H1 (cell line): ENCODE measurements around the gene CDT1. TPM values are rescaled to one million over a fixed set of nuclear protein-coding genes. Genes with fewer than 3 reads are reported as not detected.

Experiments
- CTCF ChIA-PET: fragments of 300-600 bp; sonication (Branson Sonifier 250); formaldehyde crosslinking; loops from one replicate; lab custom pipeline; 2021; ENCODE audit not compliant: partially characterized antibody; lab: Charles Lee
- POLR2A ChIA-PET: fragments of 300-600 bp; sonication (Branson Sonifier 250); formaldehyde crosslinking; loops from one replicate; lab custom pipeline; 2021; ENCODE audit warnings: inconsistent platforms; ENCODE audit not compliant: partially characterized antibody; lab: Charles Lee
- DNase-seq, 2 experiments: peaks; one replicate each; pipeline versions ENCODE4 v3.0.0 to v3.0.0-alpha.2; 2010 to 2022; ENCODE audit warnings: low spot score in 2 of 2, low read depth in 1 of 2, mixed read lengths in 1 of 2
- FAIRE-seq: peaks from 2 replicates; lab custom pipeline; 2011; peaks lifted over from hg19 to GRCh38; lab: Jason Lieb, UNC
- H2AFZ ChIP-seq: 2 replicates; pipeline ENCODE4 v1.8.1; 2012; ENCODE audit warnings: low read length, inconsistent platforms
- H2AK5ac ChIP-seq: 2 replicates; pipeline ENCODE4 v1.6.1; 2013; ENCODE audit warnings: low read depth, low read length
- H2BK120ac ChIP-seq: replicated peaks from 2 replicates; pipeline ENCODE3; 2013; ENCODE audit warnings: low read depth, low read length, inconsistent platforms
- H2BK12ac ChIP-seq: 2 replicates; pipeline ENCODE4 v1.6.1; 2013; ENCODE audit warnings: low read depth, low read length
- H2BK15ac ChIP-seq: 2 replicates; pipeline ENCODE4 v1.6.1; 2013; ENCODE audit warnings: low read length
- H2BK20ac ChIP-seq: 2 replicates; pipeline ENCODE4 v1.6.1; 2013; ENCODE audit warnings: low read length
- H2BK5ac ChIP-seq: 2 replicates; pipeline ENCODE4 v1.6.1; 2013; ENCODE audit warnings: low read depth, low read length
- H3K14ac ChIP-seq: 2 replicates; pipeline ENCODE4 v1.6.1; 2013; ENCODE audit warnings: inconsistent platforms; ENCODE audit not compliant: insufficient read length
- H3K18ac ChIP-seq: 2 replicates; pipeline ENCODE4 v1.6.1; 2013; ENCODE audit warnings: low read length; ENCODE audit errors: extremely low read depth
- H3K23ac ChIP-seq: 2 replicates; pipeline ENCODE4 v1.6.1; 2013; ENCODE audit warnings: inconsistent platforms; ENCODE audit not compliant: insufficient read length
- H3K23me2 ChIP-seq: 2 replicates; pipeline ENCODE4 v1.6.1; 2013; ENCODE audit warnings: low read depth, low read length
- H3K27ac ChIP-seq: 2 replicates; pipeline ENCODE4 v1.6.1; 2011; ENCODE audit warnings: low read depth, low read length, inconsistent platforms
- H3K27me3 ChIP-seq, 4 experiments: replicated peaks in 1 of 4; 1 replicate in 1 of 4; 2 replicates in 3 of 4; pipeline versions ENCODE4 v1.6.1 to v1.8.1; 2011 to 2013; ENCODE audit warnings: low read length in 3 of 4, mild to moderate bottlenecking in 3 of 4, inconsistent platforms in 2 of 4, mixed read lengths in 2 of 4, moderate library complexity in 1 of 4; ENCODE audit not compliant: control insufficient read depth in 3 of 4, insufficient read depth in 3 of 4; ENCODE audit errors: extremely low read depth in 1 of 4
- H3K36me3 ChIP-seq, 4 experiments: 2 replicates each; pipeline versions ENCODE4 v1.6.1 to v1.8.1; 2011 to 2013; ENCODE audit warnings: mild to moderate bottlenecking in 4 of 4, low read length in 3 of 4, moderate library complexity in 2 of 4, control low read depth in 1 of 4, inconsistent platforms in 1 of 4; ENCODE audit not compliant: insufficient read depth in 4 of 4, control insufficient read depth in 2 of 4
- H3K4ac ChIP-seq: replicated peaks from 2 replicates; pipeline ENCODE3; 2013; ENCODE audit warnings: low read length, low read depth, mixed read lengths, inconsistent platforms; ENCODE audit not compliant: insufficient read length
- H3K4me1 ChIP-seq, 4 experiments: replicated peaks in 1 of 4; 1 replicate in 1 of 4; 2 replicates in 3 of 4; pipeline versions ENCODE4 v1.6.1 to v1.8.1; 2011 to 2013; ENCODE audit warnings: low read length in 3 of 4, inconsistent platforms in 2 of 4, mixed read lengths in 1 of 4; ENCODE audit not compliant: insufficient read depth in 4 of 4, control insufficient read depth in 3 of 4
- H3K4me2 ChIP-seq, 2 experiments: 2 replicates each; pipeline versions ENCODE4 v1.6.1 to v1.8.1; 2011 to 2013; ENCODE audit warnings: low read depth in 2 of 2, low read length in 2 of 2, control low read depth in 1 of 2, inconsistent platforms in 1 of 2, mild to moderate bottlenecking in 1 of 2; ENCODE audit not compliant: insufficient read depth in 1 of 2
- H3K4me3 ChIP-seq, 4 experiments: fragments of 200-600, 300-600 bp in 1 of 4; sonication (generic), shearing (Covaris generic), sonication (Bioruptor Twin) in 1 of 4; 2 replicates each; pipeline versions ENCODE4 v1.5.1 to v1.8.1; 2011 to 2016; ENCODE audit warnings: low read length in 4 of 4, low read depth in 3 of 4, control low read depth in 2 of 4, inconsistent platforms in 2 of 4, mild to moderate bottlenecking in 2 of 4, mixed read lengths in 1 of 4, moderate library complexity in 1 of 4; ENCODE audit not compliant: insufficient read depth in 2 of 4; ENCODE audit errors: extremely low read depth in 1 of 4
- H3K56ac ChIP-seq: replicated peaks from 2 replicates; pipeline ENCODE3; 2013; ENCODE audit warnings: low read depth, mild to moderate bottlenecking, mixed read lengths, low read length, inconsistent platforms; ENCODE audit not compliant: insufficient read length
- H3K79me1 ChIP-seq: 2 replicates; pipeline ENCODE4 v1.6.1; 2013; ENCODE audit warnings: low read depth, low read length, control low read depth
- H3K79me2 ChIP-seq, 2 experiments: 2 replicates each; pipeline versions ENCODE4 v1.6.1 to v1.8.1; 2012 to 2013; ENCODE audit warnings: low read length in 2 of 2, mild to moderate bottlenecking in 2 of 2, inconsistent platforms in 1 of 2; ENCODE audit not compliant: insufficient read depth in 2 of 2, control insufficient read depth in 1 of 2
- H3K9ac ChIP-seq, 4 experiments: replicated peaks in 1 of 4; 1 replicate in 1 of 4; 2 replicates in 3 of 4; pipeline versions ENCODE4 v1.6.1 to v1.8.1; 2011 to 2013; ENCODE audit warnings: low read depth in 3 of 4, low read length in 3 of 4, control low read depth in 2 of 4, mild to moderate bottlenecking in 2 of 4, moderate library complexity in 2 of 4, inconsistent platforms in 1 of 4; ENCODE audit errors: extremely low read depth in 1 of 4
- H3K9me3 ChIP-seq, 2 experiments: 2 replicates each; pipeline versions ENCODE4 v1.6.1 to v1.8.1; 2012 to 2013; ENCODE audit warnings: mild to moderate bottlenecking in 2 of 2, moderate library complexity in 2 of 2, control low read depth in 1 of 2, inconsistent platforms in 1 of 2, low read depth in 1 of 2, low read length in 1 of 2, mixed read lengths in 1 of 2; ENCODE audit not compliant: insufficient read depth in 2 of 2
- H4K20me1 ChIP-seq, 2 experiments: replicated peaks in 1 of 2; 2 replicates each; pipeline versions ENCODE3 to v1.8.1; 2011 to 2013; ENCODE audit warnings: inconsistent platforms in 2 of 2, low read length in 2 of 2, mild to moderate bottlenecking in 1 of 2; ENCODE audit not compliant: insufficient read depth in 2 of 2, control insufficient read depth in 1 of 2
- H4K5ac ChIP-seq: 2 replicates; pipeline ENCODE4 v1.6.1; 2013; ENCODE audit warnings: low read length, low read depth, mixed read lengths, inconsistent platforms; ENCODE audit not compliant: insufficient read length
- H4K8ac ChIP-seq: 2 replicates; pipeline ENCODE4 v1.8.0; 2013; ENCODE audit warnings: mild to moderate bottlenecking, moderate library complexity, low read length, inconsistent platforms; ENCODE audit not compliant: insufficient read depth; ENCODE audit errors: extremely low read depth
- H4K91ac ChIP-seq: replicated peaks from 2 replicates; pipeline ENCODE3; 2013; ENCODE audit warnings: low read length, mixed read lengths, inconsistent platforms; ENCODE audit not compliant: insufficient read length
- BRCA1 ChIP-seq: IDR thresholded peaks from 2 replicates; pipeline ENCODE4 v1.6.1; 2012; ENCODE audit warnings: low read depth, low read length, improper control_type of control experiment
- CBX5 ChIP-seq: fragments of 300-800, 300-1000 bp; sonication (generic); IDR thresholded peaks from 2 replicates; pipeline ENCODE4 v1.7.1; 2016; ENCODE audit warnings: antibody characterized with exemption, low read length, low read depth
- HDAC6 ChIP-seq: IDR thresholded peaks from one replicate; pipeline ENCODE4 v1.7.1; 2012; ENCODE audit warnings: low read depth, mild to moderate bottlenecking, inconsistent platforms, low read length, moderate library complexity
- KDM1A ChIP-seq: fragments of 200-600, 300-600 bp; sonication (generic); IDR thresholded peaks from 2 replicates; pipeline ENCODE4 v1.7.1; 2016; ENCODE audit warnings: mild to moderate bottlenecking, low read length, borderline replicate concordance
- POLR2A ChIP-seq, 2 experiments: IDR thresholded peaks; 1 replicate in 1 of 2; 2 replicates in 1 of 2; pipeline ENCODE4 v1.6.1; 2011; ENCODE audit warnings: low read depth in 2 of 2, low read length in 2 of 2, mild to moderate bottlenecking in 2 of 2; ENCODE audit errors: control extremely low read depth in 1 of 2
- POU5F1 ChIP-seq: IDR thresholded peaks from 2 replicates; pipeline ENCODE4 v1.6.1; 2011; ENCODE audit warnings: low read depth, mild to moderate bottlenecking, low read length, moderate library complexity
- RAD21 ChIP-seq, 2 experiments: IDR thresholded peaks in 1 of 2; conservative IDR thresholded peaks in 1 of 2; 2 replicates each; pipeline ENCODE4 v1.6.1; 2011; ENCODE audit warnings: low read depth in 2 of 2, low read length in 2 of 2, improper control_type of control experiment in 1 of 2, inconsistent platforms in 1 of 2, mild to moderate bottlenecking in 1 of 2, moderate library complexity in 1 of 2
- RXRA ChIP-seq: IDR thresholded peaks from 2 replicates; pipeline ENCODE4 v1.6.1; 2011; ENCODE audit warnings: low read depth, mild to moderate bottlenecking, low read length, moderate library complexity; ENCODE audit not compliant: insufficient read depth
- SP2 ChIP-seq: IDR thresholded peaks from 2 replicates; pipeline ENCODE4 v1.6.1; 2012; ENCODE audit warnings: mild to moderate bottlenecking, low read length, inconsistent platforms
- WGBS, 2 experiments: shearing (Covaris generic) in 1 of 2; methylation state at CpG; one replicate each; pipeline versions ENCODE4 v1.1.6 to v1.1.7; 2013 to 2015; ENCODE audit warnings: low lambda C conversion rate in 2 of 2, mixed read lengths in 2 of 2, inconsistent platforms in 1 of 2, low coverage in 1 of 2, missing lambda C conversion rate in 1 of 2; ENCODE audit not compliant: insufficient replicate concordance in 2 of 2, insufficient coverage in 1 of 2, insufficient read length in 1 of 2; ENCODE audit errors: extremely low coverage in 1 of 2, missing lambda C conversion rate in 1 of 2; 5-methylcytosine and 5-hydroxymethylcytosine counted together
- polyA plus RNA-seq, 7 experiments: library from polyadenylated mRNA; depleted of rRNA in 3 of 7; stranded (reverse) in 5 of 7; unstranded in 2 of 7; fragments of >200 nt in 5 of 7; fragments of 200-250 nt in 2 of 7; gene quantifications; 1 replicate in 5 of 7; 2 replicates in 1 of 7; 4 replicates in 1 of 7; pipeline versions ENCODE4 v1.2.1 to v1.2.3, GENCODE V29; 2011 to 2013; ENCODE audit warnings: missing spikeins in 2 of 7, mixed read lengths in 2 of 7
- total RNA-seq: library from RNA; stranded (reverse); fragmentation: NEBNext Ultra II Directional; extraction: Animal tissue kit (Norgen Biotek cat#: 25700); gene quantifications from 2 replicates; pipeline ENCODE4 v1.2.1, GENCODE V29; 2021

The CDT1 gene
- total and polyA plus RNA-seq, 2 of the 8 experiments (the other 6 are each of a cell fraction or from before 2014, with no cell fraction given), result 76.7 to 95.4 TPM

GRCh38 chr16:88792078-88792550 is 11.5 kb upstream of the CDT1 start:
- Histone ChIP-seq H2BK12ac (peak overlapping the region; percentile 97; the same call in 1 of the 2 replicates), H4K91ac (peak overlapping the region; percentile 98), H3K56ac (no peak overlapping the region), H3K4me1 (peaks cover 0 to 26% (median 18%) of the 10 kb centered on the region in 4 experiments; a peak in 6 of 7 replicates), H3K9me3 (no peaks in the 10 kb centered on the region), H2BK5ac (peak overlapping the region; percentile 78; the same call in 1 of the 2 replicates), H2BK120ac (no peak overlapping the region), H3K14ac (no peak overlapping the region), H2AK5ac (no peak overlapping the region; the same call in 1 of the 2 replicates), H3K4ac (peak overlapping the region; percentile 46), H3K36me3 (no peaks in the 10 kb centered on the region), H3K27ac (no peak overlapping the region), H4K5ac (peak overlapping the region; percentile 4), H3K9ac (no peak overlapping the region), H3K27me3 (no peaks in the 10 kb centered on the region; a peak in 1 of 7 replicates), H4K8ac (peak overlapping the region; percentile 71), H2AFZ (no peak overlapping the region), H3K18ac (peak overlapping the region; percentile 9), H3K4me3 (no peak overlapping the region; a peak in 1 of 8 replicates), H3K23ac (no peak overlapping the region), H3K79me2 (no peaks in the 10 kb centered on the region), H2BK20ac (0 out of 2 replicates have a peak overlapping the region, but pooled peaks have one; percentile 48), H3K4me2 (no peak overlapping the region), H3K79me1 (no peaks in the 10 kb centered on the region), H2BK15ac (peak overlapping the region; percentile 75), H3K23me2 (no peaks in the 10 kb centered on the region; the same call in 1 of the 2 replicates), H4K20me1 (no peaks in the 10 kb centered on the region)
- FAIRE-seq (no peak), DNase-seq (no peak)
- WGBS, 2 experiments, result 83% methylated on average over 10 of the region's 13 CpGs; no CpG with 5 or more reads in 1 of the 2 experiments
- ChIA-PET CTCF (interaction anchor here (0.6 to 1.8 kb wide), 7 partner anchors 8 to 497 kb away, joined by 3 to 8 read pairs (median 5); no protein-coding TSS in a partner anchor), POLR2A (interaction anchor here (0.6 to 2.5 kb wide), 5 partner anchors 9 to 43 kb away, joined by 3 to 6 read pairs (median 3); no protein-coding TSS in a partner anchor)
- TF ChIP-seq HDAC6 (no peak), RXRA (no peak), POLR2A (IDR thresholded peaks at IDR 0.05; ENCODE audit: control extremely low read depth in 1 of 2, low read depth in 2 of 2, low read length in 2 of 2) (no peak), RAD21 (IDR thresholded peaks at IDR 0.05 in 1 of 2, conservative IDR thresholded peaks at IDR 0.05 in 1 of 2; ENCODE audit: low read depth in 2 of 2, low read length in 2 of 2) (no peak), CBX5 (no peak), KDM1A (no peak), SP2 (no peak), POU5F1 (no peak), BRCA1 (no peak)
